ENCODE results near the gene CARD14.
"Not testable (repeated sequence)": the region's sequence is repeated elsewhere in the genome, so short reads cannot be mapped to it uniquely, and the experiment has no call there.

CARD14 gene

DNA sequence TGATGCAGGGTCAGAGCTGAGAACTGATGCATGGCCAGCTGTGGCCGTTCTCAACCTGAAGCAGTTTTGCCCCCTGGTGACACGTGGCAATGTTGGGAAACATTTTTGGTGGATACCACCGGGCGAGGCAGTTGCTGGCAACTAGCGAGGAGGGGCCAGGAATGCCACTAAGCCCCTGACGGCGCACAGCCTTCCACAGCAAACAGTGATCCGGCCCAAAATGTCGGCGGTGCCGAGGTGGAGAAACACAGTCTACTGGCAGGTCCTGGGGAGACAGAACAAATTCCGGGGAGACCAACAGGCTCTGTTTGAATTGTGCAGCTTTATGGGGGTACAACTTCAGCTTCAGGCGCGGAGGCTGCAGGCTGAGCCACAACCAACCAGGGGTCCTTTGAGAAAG is 58.6 kb downstream of the CARD14 start:
- peaks cover 23% of the 10 kb centered on the region for H3K36me3 Mint-ChIP-seq (ENCODE audit: low read depth)
- H3K4me3 Mint-ChIP-seq: no peak overlapping the region
- H3K27ac Mint-ChIP-seq: no peak overlapping the region
- peaks cover 14% of the 10 kb centered on the region for H3K9me3 Mint-ChIP-seq
- H3K27me3 Mint-ChIP-seq: no peaks in the 10 kb centered on the region
- H3K4me1 Mint-ChIP-seq (ENCODE audit: low read depth): peaks cover 7% of the 10 kb centered on the region

DNA sequence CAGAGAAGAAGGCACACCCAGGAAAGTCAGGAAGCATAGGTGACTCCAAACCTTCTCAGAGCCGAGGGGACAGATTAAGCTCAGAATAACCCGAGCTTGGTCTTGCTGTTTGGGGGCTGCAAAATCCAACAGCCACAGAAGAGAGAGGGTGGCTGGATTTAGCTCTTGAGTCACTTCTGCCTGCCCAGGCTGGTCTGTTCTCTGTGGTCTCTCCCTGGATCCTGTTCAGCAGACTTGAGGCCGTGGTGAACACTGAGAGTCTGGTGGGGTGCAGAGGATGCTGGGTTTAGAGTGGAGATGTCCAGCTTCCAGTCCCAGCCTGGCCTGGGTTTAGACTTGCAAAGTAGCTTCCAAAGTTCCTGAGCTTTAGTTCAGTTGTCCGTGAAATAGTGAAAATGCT is 59.2 kb downstream of the CARD14 start:
- H3K9me3 Mint-ChIP-seq: peaks cover 15% of the 10 kb centered on the region

DNA sequence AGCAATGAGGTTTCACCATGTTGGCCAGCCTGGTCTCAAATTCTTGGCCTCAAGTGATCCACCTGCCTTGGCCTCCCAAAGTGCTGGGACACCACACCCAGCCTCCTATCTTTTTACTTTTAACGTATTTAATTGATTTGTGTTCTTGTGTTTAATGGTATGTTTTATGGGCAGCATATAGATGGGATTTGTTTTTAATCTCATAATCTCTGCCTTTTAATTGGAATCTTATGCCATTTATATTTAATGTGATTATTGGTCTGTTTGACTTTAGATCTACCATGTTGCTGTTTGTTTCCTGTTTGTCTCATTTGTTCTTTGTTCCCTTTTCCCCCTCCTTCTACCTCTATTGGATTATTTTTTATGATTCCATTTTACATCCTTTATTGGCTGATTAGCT is 62.6 kb downstream of the CARD14 start:
- no peak overlapping the region for H3K27ac Mint-ChIP-seq

More for the DNA sequence above, 59.2 kb downstream of the CARD14 start:
- Mint-ChIP-seq H3K4me1 (ENCODE audit: low read depth) (peaks cover 5% of the 10 kb centered on the region), H3K4me3 (no peak overlapping the region), H3K36me3 (ENCODE audit: low read depth) (peaks cover 27% of the 10 kb centered on the region), H3K27me3 (no peaks in the 10 kb centered on the region), H3K27ac (no peak overlapping the region)

DNA sequence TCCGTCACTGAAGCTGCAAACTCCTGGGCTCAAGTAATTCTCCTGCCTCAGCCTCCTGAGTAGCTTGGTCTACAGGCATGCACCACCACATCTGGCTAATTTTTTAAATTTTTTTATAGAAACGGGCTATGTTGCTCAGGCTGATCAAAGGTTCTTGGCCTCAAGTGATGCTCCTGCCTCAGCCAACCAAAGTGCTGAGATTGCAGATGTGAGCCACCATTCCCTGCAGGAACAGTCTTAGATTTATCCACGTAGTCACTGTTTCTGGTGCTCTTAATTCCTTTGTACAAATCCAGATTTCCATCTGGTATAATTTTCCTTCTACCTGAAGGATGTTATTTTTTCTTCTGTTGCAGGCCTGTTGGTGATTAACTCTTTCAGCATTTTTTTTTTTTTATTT is 63.4 kb downstream of the CARD14 start:
- Mint-ChIP-seq H3K4me3 (no peak overlapping the region), H3K9me3 (peaks cover 20% of the 10 kb centered on the region), H3K27me3 (no peaks in the 10 kb centered on the region), H3K36me3 (ENCODE audit: low read depth) (peaks cover 34% of the 10 kb centered on the region), H3K4me1 (ENCODE audit: low read depth) (no peaks in the 10 kb centered on the region), H3K27ac (no peak overlapping the region)

More for the DNA sequence above, 62.6 kb downstream of the CARD14 start:
- Mint-ChIP-seq H3K36me3 (ENCODE audit: low read depth) (peaks cover 34% of the 10 kb centered on the region), H3K4me3 (no peak overlapping the region), H3K9me3 (peaks cover 20% of the 10 kb centered on the region), H3K4me1 (ENCODE audit: low read depth) (no peaks in the 10 kb centered on the region), H3K27me3 (no peaks in the 10 kb centered on the region)

DNA sequence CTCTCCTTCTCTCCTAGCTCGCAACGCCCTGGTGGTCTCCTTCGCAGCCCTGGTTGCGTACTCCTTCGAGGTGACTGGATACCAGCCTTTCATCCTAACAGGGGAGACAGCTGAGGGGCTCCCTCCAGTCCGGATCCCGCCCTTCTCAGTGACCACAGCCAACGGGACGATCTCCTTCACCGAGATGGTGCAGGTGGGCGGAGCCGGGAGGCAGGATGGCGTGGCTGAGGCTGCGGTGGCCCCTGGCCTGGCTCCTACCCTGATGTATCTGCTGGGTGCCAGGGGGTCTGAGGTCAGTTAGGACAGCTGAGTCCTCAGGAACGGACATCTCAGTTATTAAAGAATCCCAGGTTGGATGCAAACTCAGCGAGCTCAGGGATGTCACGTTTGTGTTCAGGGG is 67.1 kb downstream of the CARD14 start:
- no peaks in the 10 kb centered on the region for H3K27me3 Mint-ChIP-seq
- no peaks in the 10 kb centered on the region for H3K4me1 Mint-ChIP-seq (ENCODE audit: low read depth)
- H3K36me3 Mint-ChIP-seq (ENCODE audit: low read depth): peaks cover 22% of the 10 kb centered on the region
- no peak overlapping the region for H3K27ac Mint-ChIP-seq
- no peak overlapping the region for H3K4me3 Mint-ChIP-seq
- peaks cover 14% of the 10 kb centered on the region for H3K9me3 Mint-ChIP-seq

DNA sequence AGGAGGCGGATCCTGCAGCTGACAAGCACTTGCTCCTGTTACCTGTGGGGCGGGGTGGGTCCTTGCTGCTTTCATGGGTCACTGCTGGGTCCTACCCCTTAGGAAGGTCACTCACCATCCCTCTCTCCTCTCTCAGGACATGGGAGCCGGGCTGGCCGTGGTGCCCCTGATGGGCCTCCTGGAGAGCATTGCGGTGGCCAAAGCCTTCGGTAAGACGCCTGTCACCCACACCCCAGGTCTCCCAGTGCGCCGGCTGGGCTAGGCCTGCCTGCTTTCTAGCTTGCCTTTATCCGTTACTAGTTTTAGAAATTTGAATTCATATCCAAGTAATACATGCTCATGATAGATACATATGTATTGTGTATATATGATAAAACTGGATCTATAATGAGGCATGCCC is 67.6 kb downstream of the CARD14 start:
- no peak overlapping the region for H3K27ac Mint-ChIP-seq
- no peak overlapping the region for H3K4me3 Mint-ChIP-seq
- H3K27me3 Mint-ChIP-seq: no peaks in the 10 kb centered on the region
- peaks cover 20% of the 10 kb centered on the region for H3K36me3 Mint-ChIP-seq (ENCODE audit: low read depth)
- H3K9me3 Mint-ChIP-seq: peaks cover 13% of the 10 kb centered on the region
- no peaks in the 10 kb centered on the region for H3K4me1 Mint-ChIP-seq (ENCODE audit: low read depth)

DNA sequence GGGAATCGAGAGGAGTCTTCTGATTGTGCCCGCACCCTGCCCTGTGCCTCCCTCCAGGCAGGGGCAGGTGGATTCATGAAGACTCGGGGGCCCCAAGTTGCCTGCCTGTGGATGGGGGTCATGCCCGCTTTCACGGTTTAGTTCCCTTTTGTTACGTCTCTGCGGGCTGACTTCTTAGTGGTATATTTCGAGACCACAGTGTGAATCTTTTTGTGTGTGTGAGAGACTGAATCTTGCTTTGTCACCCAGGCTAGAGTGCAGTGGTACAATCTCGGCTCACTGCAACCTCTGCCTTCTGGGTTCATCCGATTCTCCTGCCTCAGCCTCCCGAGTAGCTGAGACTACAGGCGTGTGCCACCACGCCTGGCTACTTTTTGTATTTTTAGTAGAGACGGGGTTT is 72.7 kb downstream of the CARD14 start:
- no peaks in the 10 kb centered on the region for H3K36me3 Mint-ChIP-seq (ENCODE audit: low read depth)
- no peaks in the 10 kb centered on the region for H3K27me3 Mint-ChIP-seq
- H3K4me1 Mint-ChIP-seq (ENCODE audit: low read depth): no peaks in the 10 kb centered on the region
- no peak overlapping the region for H3K4me3 Mint-ChIP-seq
- no peak overlapping the region for H3K27ac Mint-ChIP-seq
- H3K9me3 Mint-ChIP-seq: no peaks in the 10 kb centered on the region

DNA sequence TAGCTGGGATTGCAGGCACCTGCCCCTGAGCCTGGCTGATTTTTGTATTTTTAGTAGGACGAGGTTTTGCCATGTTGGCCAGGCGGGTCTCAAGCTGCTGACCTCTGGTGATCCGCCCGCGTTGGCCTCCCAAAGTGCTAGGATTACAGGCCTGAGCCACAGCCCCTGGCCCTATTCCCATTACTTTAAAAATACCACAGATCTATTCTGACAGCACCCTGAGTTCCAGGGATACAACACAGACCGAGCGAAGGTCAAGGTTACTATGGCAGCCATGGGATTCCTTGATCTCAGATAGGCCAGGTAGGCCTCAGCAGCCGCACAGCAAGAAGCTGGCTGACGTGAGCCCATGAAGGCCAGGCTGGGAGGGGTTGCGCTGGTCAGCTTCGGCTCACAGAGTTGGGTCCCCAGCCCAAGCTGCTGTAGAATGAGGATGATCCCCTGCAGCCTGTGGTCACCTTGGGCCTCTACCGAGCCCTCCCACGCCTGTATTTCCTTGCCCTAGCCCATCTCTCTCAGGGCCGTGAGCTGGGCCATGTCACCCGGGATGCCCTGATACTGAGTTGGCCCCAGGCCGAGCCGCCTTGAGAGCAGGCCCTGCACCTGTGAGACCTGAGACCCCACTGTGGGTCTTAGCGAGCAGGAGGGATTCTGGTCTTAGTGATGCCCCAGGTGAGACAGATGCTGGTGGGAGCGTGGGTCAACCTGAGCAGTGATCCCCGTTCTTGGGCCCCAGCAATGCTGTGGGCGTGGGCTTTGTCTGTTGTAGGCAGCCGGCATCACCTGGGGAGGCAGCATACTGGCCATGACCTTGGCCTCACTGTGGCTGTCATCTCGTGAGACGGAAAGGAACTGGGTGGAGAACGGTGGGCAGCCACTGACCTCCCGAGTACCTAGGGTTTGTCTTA is 74.0 kb downstream of the CARD14 start:
- H3K27me3 Mint-ChIP-seq: no peaks in the 10 kb centered on the region
- no peak overlapping the region for H3K4me3 Mint-ChIP-seq
- no peaks in the 10 kb centered on the region for H3K36me3 Mint-ChIP-seq (ENCODE audit: low read depth)
- H3K27ac Mint-ChIP-seq: no peak overlapping the region
- H3K9me3 Mint-ChIP-seq: no peaks in the 10 kb centered on the region
- H3K4me1 Mint-ChIP-seq (ENCODE audit: low read depth): no peaks in the 10 kb centered on the region

DNA sequence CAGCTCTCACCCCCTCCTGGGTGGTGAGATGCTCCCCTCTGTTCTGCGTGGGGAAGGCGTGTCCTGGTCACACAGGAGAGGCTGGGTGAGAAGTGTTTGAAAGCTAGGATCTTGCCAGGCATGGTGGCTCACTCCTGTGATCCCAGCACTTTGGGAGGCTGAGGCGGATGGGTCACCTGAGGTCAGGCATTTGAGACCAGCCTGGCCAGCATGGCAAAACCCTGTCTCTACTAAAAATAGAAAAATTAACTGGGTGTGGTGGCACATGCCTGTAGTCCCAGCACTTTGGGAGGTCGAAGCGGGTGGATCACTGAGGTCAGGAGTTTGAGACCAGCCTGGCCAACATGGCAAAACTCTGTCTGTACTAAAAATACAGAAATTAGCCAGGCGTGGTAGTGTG is 74.6 kb downstream of the CARD14 start:
- H3K27ac Mint-ChIP-seq; H3K4me3 Mint-ChIP-seq; H3K27me3 Mint-ChIP-seq; H3K9me3 Mint-ChIP-seq; H3K36me3 Mint-ChIP-seq (ENCODE audit: low read depth); H3K4me1 Mint-ChIP-seq (ENCODE audit: low read depth): not testable (repeated sequence)

DNA sequence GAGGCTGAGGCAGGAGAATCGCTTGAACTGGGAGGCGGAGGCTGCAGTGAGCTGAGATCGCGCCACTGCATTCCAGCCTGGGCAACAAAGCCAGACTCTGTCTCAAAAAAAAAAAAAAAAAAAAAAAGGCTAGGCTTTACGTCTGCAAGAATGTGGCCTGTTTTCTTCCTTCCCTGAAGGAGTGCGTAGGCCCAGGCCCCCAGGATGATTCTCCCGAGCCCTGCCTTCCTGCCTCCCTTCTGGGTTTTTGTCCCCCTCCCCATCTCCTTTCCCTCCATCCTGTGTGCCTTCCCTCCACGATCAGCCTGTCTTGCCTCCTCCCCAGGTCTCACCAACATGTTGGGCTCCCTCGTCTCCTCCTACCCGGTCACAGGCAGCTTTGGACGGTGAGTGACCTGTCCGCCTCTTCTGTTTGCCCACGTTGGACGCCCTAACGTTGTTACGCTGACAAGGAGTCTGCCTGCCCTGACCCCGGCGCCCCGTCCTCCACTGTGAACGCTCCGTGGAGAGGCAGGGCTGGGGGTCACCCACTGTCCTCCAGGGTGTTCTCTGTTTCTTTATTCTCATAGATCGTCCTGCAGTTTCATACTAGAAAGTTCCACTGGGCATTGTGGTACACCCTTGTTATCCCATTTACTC is 75.2 kb downstream of the CARD14 start:
- no peaks in the 10 kb centered on the region for H3K27me3 Mint-ChIP-seq
- no peaks in the 10 kb centered on the region for H3K36me3 Mint-ChIP-seq (ENCODE audit: low read depth)
- no peaks in the 10 kb centered on the region for H3K9me3 Mint-ChIP-seq
- no peak overlapping the region for H3K27ac Mint-ChIP-seq
- no peak overlapping the region for H3K4me3 Mint-ChIP-seq
- no peaks in the 10 kb centered on the region for H3K4me1 Mint-ChIP-seq (ENCODE audit: low read depth)

DNA sequence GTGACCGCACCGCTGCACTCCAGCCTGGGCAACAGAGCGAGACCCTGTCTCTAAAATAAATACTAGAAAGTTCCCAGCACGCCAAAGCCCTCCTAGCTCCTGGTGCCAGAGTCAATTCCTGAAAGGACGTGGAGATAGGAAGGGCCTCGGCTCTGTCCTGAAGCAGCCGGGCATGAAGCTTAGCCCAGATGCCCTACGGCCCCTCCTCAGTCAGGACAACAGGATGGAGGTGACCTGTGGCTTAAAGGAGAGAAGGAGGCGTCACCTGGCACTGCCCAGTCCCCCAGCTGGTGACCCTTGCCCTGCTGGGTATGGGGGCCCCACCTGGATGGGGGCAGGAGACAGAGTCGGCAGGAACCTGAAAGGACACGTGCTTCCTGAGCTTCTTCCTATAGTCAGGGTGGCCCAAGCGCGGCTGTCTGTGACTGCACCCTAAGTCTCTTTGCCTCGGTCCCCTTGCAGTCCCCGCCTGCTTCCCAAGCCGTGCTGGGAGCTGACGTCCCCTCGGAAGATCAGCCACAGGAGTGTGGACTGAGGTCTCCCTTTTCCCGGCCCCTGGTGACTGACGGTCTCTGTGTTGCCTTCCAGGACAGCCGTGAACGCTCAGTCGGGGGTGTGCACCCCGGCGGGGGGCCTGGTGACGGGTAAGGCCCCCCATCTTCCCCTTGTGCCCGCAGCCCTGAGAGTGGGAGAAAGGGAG is 75.9 kb downstream of the CARD14 start:
- H3K27me3 Mint-ChIP-seq: no peaks in the 10 kb centered on the region
- no peaks in the 10 kb centered on the region for H3K9me3 Mint-ChIP-seq
- no peak overlapping the region for H3K27ac Mint-ChIP-seq
- no peaks in the 10 kb centered on the region for H3K36me3 Mint-ChIP-seq (ENCODE audit: low read depth)
- no peaks in the 10 kb centered on the region for H3K4me1 Mint-ChIP-seq (ENCODE audit: low read depth)
- no peak overlapping the region for H3K4me3 Mint-ChIP-seq

DNA sequence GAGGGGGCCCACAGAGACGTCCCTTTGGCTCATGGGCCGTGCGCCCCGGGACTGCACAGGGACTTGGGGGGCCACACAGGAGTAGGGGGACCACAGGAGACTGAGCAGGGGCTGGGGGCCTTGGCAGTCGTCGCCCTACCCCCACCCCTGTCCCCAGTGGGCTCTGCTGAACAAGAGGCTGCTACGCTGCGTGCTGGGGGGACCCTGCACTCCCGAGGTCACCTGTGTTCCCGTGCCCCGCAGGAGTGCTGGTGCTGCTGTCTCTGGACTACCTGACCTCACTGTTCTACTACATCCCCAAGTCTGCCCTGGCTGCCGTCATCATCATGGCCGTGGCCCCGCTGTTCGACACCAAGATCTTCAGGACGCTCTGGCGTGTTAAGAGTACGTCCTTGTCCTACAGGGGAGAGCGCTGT is 76.4 kb downstream of the CARD14 start:
- Mint-ChIP-seq H3K27ac (no peak overlapping the region), H3K27me3 (no peaks in the 10 kb centered on the region), H3K9me3 (no peaks in the 10 kb centered on the region), H3K4me1 (ENCODE audit: low read depth) (no peaks in the 10 kb centered on the region), H3K36me3 (ENCODE audit: low read depth) (no peaks in the 10 kb centered on the region), H3K4me3 (no peak overlapping the region)

DNA sequence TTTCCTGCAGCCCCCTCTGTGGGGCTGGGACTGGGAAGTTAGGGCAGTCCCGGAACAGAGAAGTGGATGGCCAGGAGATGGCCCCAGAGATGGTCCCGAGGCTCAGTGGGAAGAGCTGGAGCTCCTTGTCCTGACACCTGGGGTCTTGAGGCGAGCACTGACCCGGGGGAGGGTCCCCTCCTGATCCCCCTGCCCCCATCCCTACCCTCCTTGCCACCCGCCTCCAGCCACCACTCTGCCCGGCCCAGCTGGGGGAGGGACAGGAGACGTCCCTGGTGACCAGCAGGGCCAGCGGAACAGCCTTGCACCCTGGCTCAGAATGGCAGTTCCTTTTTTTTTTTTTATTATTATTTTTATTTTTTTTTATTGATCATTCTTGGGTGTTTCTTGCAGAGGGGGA is 76.9 kb downstream of the CARD14 start:
- Mint-ChIP-seq H3K4me3 (no peak overlapping the region), H3K27ac (no peak overlapping the region), H3K36me3 (ENCODE audit: low read depth) (no peaks in the 10 kb centered on the region), H3K27me3 (no peaks in the 10 kb centered on the region), H3K4me1 (ENCODE audit: low read depth) (no peaks in the 10 kb centered on the region), H3K9me3 (no peaks in the 10 kb centered on the region)

DNA sequence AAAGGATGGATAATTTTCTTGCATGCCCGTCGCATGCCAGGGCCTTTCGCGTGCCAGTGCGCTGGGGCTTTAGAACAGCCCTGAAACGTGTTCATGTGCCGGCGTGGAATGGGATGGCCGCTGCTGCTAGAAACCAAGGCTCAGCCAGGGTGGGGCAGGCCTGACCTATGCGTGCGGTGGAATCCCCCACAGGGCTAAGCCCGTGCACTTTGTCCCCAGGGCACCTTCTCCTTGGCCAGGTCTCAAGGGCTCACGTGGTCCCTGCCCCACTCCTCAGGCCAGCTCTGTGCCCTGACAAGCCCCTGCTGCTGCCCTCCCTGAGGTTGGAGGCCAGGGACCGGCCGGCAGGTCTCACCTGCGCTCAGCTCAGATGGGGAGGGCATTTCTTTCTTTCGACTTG is 77.7 kb downstream of the CARD14 start:
- Mint-ChIP-seq H3K27me3 (no peaks in the 10 kb centered on the region), H3K36me3 (ENCODE audit: low read depth) (no peaks in the 10 kb centered on the region), H3K4me1 (ENCODE audit: low read depth) (peaks cover 5% of the 10 kb centered on the region), H3K9me3 (no peaks in the 10 kb centered on the region), H3K27ac (no peak overlapping the region), H3K4me3 (no peak overlapping the region)

Measured in stimulated activated naive CD8-positive, alpha-beta T cell treated with anti-CD3 and anti-CD28 coated beads, Interleukin-15, Interleukin-2, amounts not matched to agents 100 ng/mL and 50 ng/mL, for 24 hours (primary cell).